Psoas muscle (tissue), 8 donors: Measurements from ENCODE around the gene AHSA1. TPM values are rescaled to one million over a fixed set of nuclear protein-coding genes. Genes with fewer than 3 reads are reported as not detected.
A peak's percentile ranks its signal among the peaks of the same experiment; 100 is the strongest.
"Not testable (repeated sequence)": the region's sequence is repeated elsewhere in the genome, so short reads cannot be mapped to it uniquely, and the experiment has no call there.

ENCODE experiments used
- ATAC-seq, 4 donors: fragments of 200-7000 bp; cut with Tn5 transposase; one replicate each; pipeline ENCODE4 v1.9.1; 2020; ENCODE audit warnings: moderate library complexity in 3 of 4, mild to moderate bottlenecking in 2 of 4
- DNase-seq, 2 donors: peaks; one replicate each; pipeline ENCODE4 v3.0.0-alpha.2; 2020
- H3K27ac ChIP-seq: fragments of 200-600 bp; one replicate; pipeline ENCODE4 v1.8.0; 2022
- H3K27me3 ChIP-seq, 3 donors: fragments of 200-600 bp in 1 of 3; one replicate each; pipeline versions ENCODE4 v1.6.1 to v1.8.0; 2013 to 2022; ENCODE audit warnings: low read length in 2 of 3, mild to moderate bottlenecking in 2 of 3, moderate library complexity in 1 of 3; ENCODE audit not compliant: insufficient read depth in 3 of 3
- H3K36me3 ChIP-seq, 2 donors: fragments of 200-600 bp in 1 of 2; one replicate each; pipeline versions ENCODE4 v1.6.1 to v1.8.0; 2013 to 2022; ENCODE audit warnings: low read depth in 1 of 2, mild to moderate bottlenecking in 1 of 2, moderate library complexity in 1 of 2; ENCODE audit not compliant: insufficient read depth in 1 of 2
- H3K4me1 ChIP-seq: fragments of 200-600 bp; one replicate; pipeline ENCODE4 v1.8.0; 2022
- H3K4me3 ChIP-seq: fragments of 200-600 bp; one replicate; pipeline ENCODE4 v1.8.0; 2022; ENCODE audit warnings: mild to moderate bottlenecking
- H3K9me3 ChIP-seq: fragments of 200-600 bp; one replicate; pipeline ENCODE4 v1.8.0; 2022
- WGBS, 3 donors: extraction: QIAGEN DNeasy Blood & Tissue Kit; methylation state at CpG; one replicate each; pipeline versions ENCODE4 v1.1.6 to v1.1.7; 2013; 5-methylcytosine and 5-hydroxymethylcytosine counted together
- intact Hi-C, 2 donors: fragments of 100-400 bp; cut with DNase I; formaldehyde crosslinking; loops; one replicate each; pipeline versions ENCODE4 v1.11.0 to v1.14.2; 2022
- long read RNA-seq, 2 donors: library from polyadenylated mRNA; unstranded; transcript quantifications; one replicate each; pipeline ENCODE4 v2.0.0, GENCODE V29; 2021
- polyA plus RNA-seq, 3 donors: library from polyadenylated mRNA; stranded (reverse); fragments of 200-250 nt; gene quantifications; one replicate each; pipeline ENCODE4 v1.2.3, GENCODE V29; 2013
- total RNA-seq, 4 donors: library from RNA; stranded (reverse); fragmentation: NEBNext Ultra II Directional in 2 of 4; extraction: Animal tissue kit (Norgen Biotek cat#: 25700) in 2 of 4; gene quantifications; one replicate each; pipeline versions ENCODE4 v1.2.1 to v1.2.4, GENCODE V29; 2021 to 2023
- TF ChIP-seq, protein P1 (sequence below): fragments of 200-600 bp; IDR thresholded peaks from one replicate; pipeline ENCODE4 v1.8.0; 2022; ENCODE audit warnings: antibody characterized with exemption
- donor health status: healthy with polysubstance abuse.
- donor health status: DM: no; HTN: no; CAD: no; lungs with moderate emphysema.
- donor health status: Bipolar disorder and iron deficiency.
- donor health status: healthy.
- donor health status: DM: yes; HTN: yes; CAD: no.
- donor health status: DM: no; HTN: no; CAD: no.
- donor health status: DM: no; HTN: no; CAD: no.
- donor health status: DM: yes; HTN: yes; CAD: no.

Gene AHSA1
- total RNA-seq (100 to 1,000 TPM; 180 to 271 (median 189) TPM), polyA plus RNA-seq (100 to 1,000 TPM; 206 to 246 (median 207) TPM)
- long read RNA-seq, donor 1, transcript AHSA1-201 (9 exons, 1,402 nt), result major isoform, 56 of 59 reads
- long read RNA-seq, donor 1, partial matches to known transcripts, result 0 of 59 reads
- long read RNA-seq, donor 1, other reads (novel, unspliced or antisense), result 2 of 59 reads
- long read RNA-seq, donor 2, transcript AHSA1-201 (9 exons, 1,402 nt), result major isoform, 115 of 123 reads
- long read RNA-seq, donor 2, partial matches to known transcripts, result 3 of 123 reads
- long read RNA-seq, donor 2, other reads (novel, unspliced or antisense), result 3 of 123 reads

DNA sequence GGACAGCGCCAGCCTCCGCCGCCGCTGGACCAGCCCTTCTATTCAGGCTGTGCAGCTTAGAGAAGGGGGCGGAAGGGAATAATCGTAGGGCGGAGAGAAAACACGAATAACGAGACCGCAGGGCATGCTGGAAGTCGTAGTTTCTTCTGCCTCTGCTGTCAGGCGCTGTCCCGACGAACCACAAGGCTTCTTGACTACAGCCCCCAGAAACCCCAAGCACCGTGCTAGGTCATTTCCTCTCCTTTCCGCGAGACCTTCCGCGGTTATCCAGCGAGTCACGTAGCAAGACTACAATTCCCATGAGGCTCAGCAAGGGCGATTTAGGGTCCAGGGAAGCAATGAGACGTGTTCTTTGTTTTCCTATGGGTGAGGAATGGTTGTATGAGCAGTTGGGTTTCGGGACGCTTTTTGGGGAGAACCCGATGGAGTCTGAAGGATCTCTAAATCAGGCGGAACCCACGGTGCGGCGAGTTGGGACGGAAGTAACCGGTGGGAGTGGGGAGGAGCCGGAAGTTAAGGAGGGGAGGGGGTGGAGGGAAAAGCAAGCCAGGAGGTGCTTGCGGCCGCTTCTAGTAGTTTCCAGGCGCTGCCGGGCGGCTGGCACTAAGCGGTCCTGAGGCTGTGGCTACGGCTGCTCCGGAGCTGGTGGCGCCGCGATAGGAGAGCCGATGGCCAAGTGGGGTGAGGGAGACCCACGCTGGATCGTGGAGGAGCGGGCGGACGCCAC, at the start of gene AHSA1, which contains the start of gene VIPAS39:
Gene AHSA1, plus strand, starts transcription at position 572 of the 727 bp plus-strand sequence. Its CDS starts 97 bp downstream, at position 669.
Gene VIPAS39, minus strand, starts transcription at position 80 of the 727 bp plus-strand sequence. CDS start 3,499 bp downstream, outside the sequence.
- intact Hi-C loops, result loop anchor here (5.0 to 10.0 kb wide), 5 partner anchors 80 to 250 kb away; partner anchors contain the start of genes ALKBH1 (in 2 of the 2), GSTZ1 (in 2 of the 2), POMT2 (in 2 of the 2) and SLIRP (in 2 of the 2)
- Histone ChIP-seq H3K4me3 (peak within 1 kb of the TSS; percentile 99), H3K9me3 (no peaks in the 10 kb centered on the region), H3K36me3 (peaks cover 2 to 45% of the 10 kb centered on the region in 2 donors), H3K27me3 (no peaks in the 10 kb centered on the region), H3K4me1 (peaks cover 20% of the 10 kb centered on the region), H3K27ac (peak within 1 kb of the TSS; percentile 85)
- DNase-seq (peak; percentile 93 to 96), ATAC-seq (peak; percentile 97 to 99 (median 98))
- WGBS, 3 donors, result 0 to 1% (median 1%) methylated on average over 50 of the region's 50 CpGs
- TF ChIP-seq, protein P1, sequence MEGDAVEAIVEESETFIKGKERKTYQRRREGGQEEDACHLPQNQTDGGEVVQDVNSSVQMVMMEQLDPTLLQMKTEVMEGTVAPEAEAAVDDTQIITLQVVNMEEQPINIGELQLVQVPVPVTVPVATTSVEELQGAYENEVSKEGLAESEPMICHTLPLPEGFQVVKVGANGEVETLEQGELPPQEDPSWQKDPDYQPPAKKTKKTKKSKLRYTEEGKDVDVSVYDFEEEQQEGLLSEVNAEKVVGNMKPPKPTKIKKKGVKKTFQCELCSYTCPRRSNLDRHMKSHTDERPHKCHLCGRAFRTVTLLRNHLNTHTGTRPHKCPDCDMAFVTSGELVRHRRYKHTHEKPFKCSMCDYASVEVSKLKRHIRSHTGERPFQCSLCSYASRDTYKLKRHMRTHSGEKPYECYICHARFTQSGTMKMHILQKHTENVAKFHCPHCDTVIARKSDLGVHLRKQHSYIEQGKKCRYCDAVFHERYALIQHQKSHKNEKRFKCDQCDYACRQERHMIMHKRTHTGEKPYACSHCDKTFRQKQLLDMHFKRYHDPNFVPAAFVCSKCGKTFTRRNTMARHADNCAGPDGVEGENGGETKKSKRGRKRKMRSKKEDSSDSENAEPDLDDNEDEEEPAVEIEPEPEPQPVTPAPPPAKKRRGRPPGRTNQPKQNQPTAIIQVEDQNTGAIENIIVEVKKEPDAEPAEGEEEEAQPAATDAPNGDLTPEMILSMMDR, result no peak

DNA sequence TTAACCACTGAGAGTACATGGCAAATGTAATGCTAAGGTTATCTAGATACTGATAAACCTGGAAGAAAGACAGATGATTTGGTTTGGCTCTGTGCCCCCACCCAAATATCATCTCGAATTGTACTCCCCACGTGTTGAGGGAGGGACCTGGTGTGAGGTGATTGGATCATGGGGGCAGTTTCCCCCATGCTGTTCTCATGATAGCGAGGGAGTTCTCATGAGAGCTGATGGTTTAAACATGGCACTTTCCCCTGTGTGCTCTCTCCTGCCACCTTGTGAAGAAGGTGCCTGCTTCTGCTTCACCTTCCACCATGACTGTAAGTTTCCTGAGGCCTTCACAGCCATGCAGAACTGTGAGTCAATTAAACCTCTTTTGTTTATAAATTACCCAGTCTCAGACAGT, 48.8 kb upstream of the AHSA1 start:
- Histone ChIP-seq H3K4me3 (no peak overlapping the region), H3K27me3 (no peaks in the 10 kb centered on the region), H3K36me3 (no peaks in the 10 kb centered on the region), H3K27ac (no peak overlapping the region), H3K4me1 (no peaks in the 10 kb centered on the region), H3K9me3 (no peaks in the 10 kb centered on the region)
- DNase-seq (no peak), ATAC-seq (no peak)
- TF ChIP-seq, protein P1, result peak; percentile 11
- WGBS, 3 donors, result 34 to 50% (median 37%) methylated on average over 3 of the region's 3 CpGs
- intact Hi-C loops, result no loop called here

DNA sequence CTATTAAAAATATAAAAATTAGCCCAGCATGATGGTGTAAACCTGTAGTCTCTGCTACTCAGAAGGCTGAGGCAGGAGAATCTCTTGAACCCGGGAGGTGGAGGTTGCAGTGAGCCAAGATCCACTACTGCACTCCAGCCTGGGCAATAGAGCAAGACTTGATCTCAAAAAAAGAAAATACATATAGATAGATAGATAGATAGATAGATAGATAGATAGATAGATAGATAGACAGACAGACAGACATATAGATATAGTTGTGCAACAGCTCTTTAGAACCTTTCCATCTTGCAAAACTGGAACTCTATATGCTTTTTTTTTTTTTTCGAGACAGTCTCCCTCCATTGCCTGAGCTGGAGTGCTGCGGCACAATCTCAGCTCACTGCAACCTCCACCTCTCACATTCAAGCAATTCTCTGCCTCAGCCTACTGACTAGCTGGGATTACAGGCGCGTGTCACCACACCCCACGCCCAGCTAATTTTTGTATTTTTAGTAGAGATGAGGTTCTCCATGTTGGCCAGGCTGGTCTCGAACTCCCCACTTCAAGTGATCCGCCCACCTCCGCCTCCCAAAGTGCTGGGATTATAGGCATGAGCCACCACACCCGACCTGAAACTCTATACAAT, 42.4 kb upstream of the AHSA1 start:
- intact Hi-C loops, ATAC-seq, H3K27ac ChIP-seq, H3K4me3 ChIP-seq, H3K27me3 ChIP-seq, DNase-seq, H3K36me3 ChIP-seq, H3K9me3 ChIP-seq, H3K4me1 ChIP-seq: not testable (repeated sequence)
- 90 to 94% (median 92%) methylated on average over 10 of the region's 10 CpGs for WGBS, 3 donors

DNA sequence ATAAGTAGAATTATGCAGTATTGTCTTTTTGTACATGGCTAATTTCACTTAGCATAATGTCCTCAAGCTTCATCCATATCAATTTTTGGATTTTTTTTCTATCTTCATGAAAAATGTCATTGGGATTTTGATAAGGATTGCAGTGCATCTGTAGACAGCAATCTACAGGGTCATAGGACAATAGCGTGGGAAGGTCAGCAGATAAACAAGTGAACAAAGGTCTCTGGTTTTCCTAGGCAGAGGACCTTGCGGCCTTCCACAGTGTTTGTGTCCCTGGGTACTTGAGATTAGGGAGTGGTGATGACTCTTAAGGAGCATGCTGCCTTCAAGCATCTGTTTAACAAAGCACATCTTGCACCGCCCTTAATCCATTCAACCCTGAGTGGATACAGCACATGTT, 41.8 kb upstream of the AHSA1 start:
- intact Hi-C loops, H3K27me3 ChIP-seq, H3K4me1 ChIP-seq, H3K36me3 ChIP-seq, ATAC-seq, H3K9me3 ChIP-seq, DNase-seq, H3K4me3 ChIP-seq, H3K27ac ChIP-seq: not testable (repeated sequence)
- WGBS, 3 donors, result 96 to 98% (median 97%) methylated on average over 2 of the region's 3 CpGs

DNA sequence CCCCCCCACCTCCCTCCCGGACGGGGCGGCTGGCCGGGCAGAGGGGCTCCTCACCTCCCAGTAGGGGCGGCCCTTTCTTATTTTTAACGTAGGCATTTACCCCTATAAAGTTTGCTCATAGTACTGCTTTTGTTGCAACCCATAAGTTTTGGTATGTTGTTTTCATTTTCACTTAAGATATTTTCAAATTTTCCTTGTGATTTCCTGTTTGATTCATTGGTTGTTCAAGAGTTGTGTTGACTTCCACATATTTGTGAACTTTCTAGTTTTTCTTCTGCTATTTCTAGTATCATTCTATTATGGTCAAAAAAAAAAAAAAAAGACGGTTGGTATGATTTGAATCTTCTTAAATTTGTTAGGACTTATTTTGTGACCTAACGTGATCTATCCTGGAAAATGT, 41.1 kb upstream of the AHSA1 start:
- no peak for ATAC-seq
- Histone ChIP-seq H3K27me3 (no peaks in the 10 kb centered on the region), H3K27ac (no peak overlapping the region), H3K36me3 (peaks cover 0 to 6% of the 10 kb centered on the region in 2 donors), H3K9me3 (no peaks in the 10 kb centered on the region), H3K4me3 (no peak overlapping the region), H3K4me1 (no peaks in the 10 kb centered on the region)
- DNase-seq, result no peak
- intact Hi-C loops, result no loop called here
- TF ChIP-seq, protein P1, result no peak
- 91 to 95% (median 93%) methylated on average over 7 to 8 of the region's 8 CpGs for WGBS, 3 donors
